Inferior parietal cortex (tissue), 1 donor: ENCODE measurements around the gene SURF4.

Experiments used
- DNase-seq: peaks from one replicate; pipeline ENCODE4 v3.0.0-alpha.2; 2016; ENCODE audit errors: extremely low spot score

Gene SURF4

DNA sequence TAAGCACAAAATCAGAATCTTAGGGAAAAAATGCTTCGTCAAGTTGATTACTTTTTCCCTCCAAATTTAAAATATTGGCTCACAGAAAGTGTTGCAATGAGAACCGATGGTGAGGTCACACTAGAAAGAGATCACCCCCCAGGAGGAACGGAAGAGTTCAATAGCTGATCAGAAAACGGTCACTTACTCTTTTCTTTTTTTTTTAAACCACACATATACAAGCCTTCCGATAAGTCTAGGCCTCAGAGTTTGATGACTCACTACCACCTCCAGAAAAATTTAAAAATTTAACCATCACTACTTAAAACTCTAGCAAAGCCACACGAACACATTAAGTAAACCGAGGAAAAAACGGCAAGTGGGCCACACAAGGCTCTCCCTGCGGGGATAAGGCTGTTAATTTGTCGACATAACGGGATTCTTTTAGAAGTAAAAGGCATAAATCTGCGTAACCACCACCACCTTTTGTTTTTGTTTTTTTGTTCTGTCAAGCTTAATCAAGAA, 1.2 kb downstream of the SURF4 start:
- no peak for DNase-seq

GRCh38 chr9:133372144-133372543, 3.7 kb downstream of the SURF4 start:
- DNase-seq: no peak

DNA sequence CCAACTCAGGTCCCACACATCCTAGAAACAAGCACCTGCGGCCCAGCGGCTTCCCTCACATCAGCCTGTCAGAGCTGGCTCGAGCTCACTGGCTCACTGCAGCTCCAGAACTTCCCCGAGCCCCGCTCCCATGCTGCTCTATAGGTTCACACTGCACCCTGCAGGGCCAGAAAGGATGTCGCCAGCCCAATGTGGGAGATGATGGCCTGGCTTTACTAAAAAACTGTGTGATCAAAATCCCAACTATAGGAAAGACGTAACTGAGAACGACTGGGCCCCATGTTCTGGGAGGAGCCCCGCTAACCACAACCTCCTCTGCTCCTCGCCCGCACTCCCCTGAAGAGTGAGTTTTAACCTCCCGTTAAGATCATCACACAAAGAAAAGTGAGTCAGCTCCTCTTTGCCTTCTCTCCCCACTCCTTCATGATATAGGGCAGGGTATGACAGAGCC, 4.6 kb downstream of the SURF4 start:
- no peak for DNase-seq

- no peak for DNase-seq
Observed at GRCh38 chr9:133370685-133371084, 5.2 kb downstream of the SURF4 start.

DNA sequence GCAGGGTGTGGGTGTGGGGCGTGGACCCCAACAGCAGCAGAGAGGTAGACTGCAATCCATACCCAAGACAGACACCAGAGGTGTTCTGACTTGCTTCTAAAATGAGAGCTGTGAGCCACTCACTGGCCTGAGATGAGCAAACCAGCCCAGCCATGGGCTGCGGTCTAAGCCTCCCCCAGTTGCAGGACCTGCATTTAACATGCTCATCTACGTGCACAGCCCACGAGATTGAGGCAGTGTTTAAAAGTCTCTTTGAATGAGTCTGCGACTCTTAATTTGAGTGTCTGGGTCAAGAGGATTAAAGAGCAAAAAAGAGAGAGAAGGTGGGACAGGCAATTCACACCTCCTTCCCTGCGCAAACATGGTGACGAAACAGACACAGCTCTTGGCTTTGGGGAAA, 5.9 kb downstream of the SURF4 start:
- no peak for DNase-seq

DNA sequence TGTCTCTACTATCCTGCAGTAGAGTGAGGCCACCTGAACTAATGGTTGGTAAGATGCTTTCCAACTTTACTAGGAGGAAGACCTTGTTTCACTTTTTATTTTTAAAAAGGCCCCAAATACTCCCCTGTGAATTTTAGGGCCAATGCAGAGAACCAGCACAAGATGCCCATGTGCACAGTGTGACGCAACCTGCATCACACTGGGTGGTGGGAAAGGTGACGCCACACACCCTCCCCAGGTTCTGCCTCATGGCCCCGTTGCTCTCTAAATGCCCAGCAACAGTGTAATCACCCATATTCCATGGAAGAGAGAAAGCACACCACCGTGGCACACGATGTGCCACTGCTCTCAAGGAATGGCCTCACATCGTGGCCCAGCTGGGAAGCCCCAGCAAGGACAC, 6.4 kb downstream of the SURF4 start:
- no peak for DNase-seq

- no peak for DNase-seq
Observed at GRCh38 chr9:133368249-133368881, 7.5 kb downstream of the SURF4 start.

- no peak for DNase-seq
Observed at GRCh38 chr9:133367778-133368177, 8.1 kb downstream of the SURF4 start.

DNA sequence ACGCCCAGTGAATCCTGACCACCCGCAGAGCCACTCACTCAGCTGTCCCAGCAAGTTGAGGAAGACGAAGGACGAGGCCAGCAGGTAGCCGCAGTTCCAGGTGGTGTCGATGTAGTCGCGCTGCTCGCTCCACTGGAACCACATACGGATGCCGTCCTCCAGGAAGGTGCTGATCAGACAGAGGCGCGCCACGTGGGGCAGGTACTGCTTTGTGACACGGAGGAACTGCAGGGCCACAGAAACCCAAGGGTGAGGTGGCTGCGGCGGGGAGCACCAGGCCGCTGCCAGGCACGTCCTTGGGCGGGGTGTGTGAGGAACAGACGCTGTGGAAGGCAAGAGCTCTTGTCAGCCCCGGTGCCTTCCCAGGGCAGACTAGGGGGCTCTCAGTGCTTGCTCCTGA, 8.6 kb downstream of the SURF4 start:
- DNase-seq: no peak

GRCh38 chr9:133366435-133366834, 9.4 kb downstream of the SURF4 start:
- DNase-seq: no peak

- DNase-seq: no peak
Observed at GRCh38 chr9:133362359-133363044, 13.4 kb downstream of the SURF4 start.

- no peak for DNase-seq
Observed at GRCh38 chr9:133361507-133362092, 14.3 kb downstream of the SURF4 start.

GRCh38 chr9:133360400-133361393, 15.2 kb downstream of the SURF4 start:
- no peak for DNase-seq

- no peak for DNase-seq
Observed at GRCh38 chr9:133359399-133360175, 16.3 kb downstream of the SURF4 start.

DNA sequence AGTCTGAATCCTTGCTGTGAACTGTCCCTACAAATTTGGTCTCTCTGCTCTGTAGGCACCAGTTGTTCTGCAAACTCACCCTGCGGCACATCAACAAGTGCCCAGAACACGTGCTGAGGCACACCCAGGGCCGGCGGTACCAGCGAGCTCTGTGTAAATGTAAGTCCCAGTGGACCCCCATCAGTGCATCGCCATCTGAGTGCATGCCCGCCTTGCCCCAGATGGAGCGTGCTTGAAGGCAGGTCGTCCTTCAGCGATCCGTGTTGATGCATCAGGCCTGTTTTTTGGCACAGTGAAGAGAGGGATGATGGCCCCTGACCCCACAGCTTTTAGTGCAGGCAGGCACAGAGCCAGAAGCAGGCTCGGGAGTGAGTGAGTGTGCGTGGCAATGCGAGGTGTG, 18.2 kb downstream of the SURF4 start:
- DNase-seq: no peak

DNA sequence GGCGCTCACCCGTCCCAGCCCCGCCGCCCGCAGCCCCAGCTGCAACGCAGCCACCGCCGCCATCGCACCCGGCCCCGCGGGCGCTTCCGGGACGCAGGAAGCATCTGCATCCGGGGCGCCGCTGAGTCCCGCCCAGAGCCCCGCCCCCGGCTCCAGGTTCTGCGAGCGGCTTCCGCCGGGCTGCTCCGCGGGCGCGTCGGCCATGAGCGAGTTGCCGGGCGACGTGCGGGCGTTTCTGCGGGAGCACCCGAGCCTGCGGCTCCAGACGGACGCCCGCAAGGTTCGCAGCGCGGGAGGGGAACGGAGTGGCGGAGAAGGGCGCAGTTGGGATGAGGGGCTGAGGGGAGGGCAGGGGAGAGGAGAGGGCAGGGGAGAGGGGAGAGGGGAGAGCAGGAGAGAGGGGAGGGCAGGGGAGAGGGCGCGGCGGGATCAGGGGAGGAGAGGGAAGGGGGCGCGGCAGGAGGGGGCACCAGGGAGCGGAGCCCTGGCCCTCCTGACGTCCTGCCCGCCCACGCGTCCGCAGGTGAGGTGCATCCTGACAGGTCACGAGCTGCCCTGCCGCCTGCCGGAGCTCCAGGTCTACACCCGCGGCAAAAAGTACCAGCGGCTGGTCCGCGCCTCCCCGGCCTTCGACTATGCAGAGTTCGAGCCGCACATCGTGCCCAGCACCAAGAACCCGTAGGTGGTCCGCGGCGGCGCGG, 19.3 kb downstream of the SURF4 start, which contains the start of the genes SURF1 and SURF2:
TSS of gene SURF1 (minus strand) at position 97 of the 701 bp plus-strand sequence. CDS start at position 63, 34 bp downstream.
TSS of gene SURF2 (plus strand) at position 160 of the 701 bp plus-strand sequence. CDS start at position 203, 43 bp downstream.
- peak; percentile 78 for DNase-seq

DNA sequence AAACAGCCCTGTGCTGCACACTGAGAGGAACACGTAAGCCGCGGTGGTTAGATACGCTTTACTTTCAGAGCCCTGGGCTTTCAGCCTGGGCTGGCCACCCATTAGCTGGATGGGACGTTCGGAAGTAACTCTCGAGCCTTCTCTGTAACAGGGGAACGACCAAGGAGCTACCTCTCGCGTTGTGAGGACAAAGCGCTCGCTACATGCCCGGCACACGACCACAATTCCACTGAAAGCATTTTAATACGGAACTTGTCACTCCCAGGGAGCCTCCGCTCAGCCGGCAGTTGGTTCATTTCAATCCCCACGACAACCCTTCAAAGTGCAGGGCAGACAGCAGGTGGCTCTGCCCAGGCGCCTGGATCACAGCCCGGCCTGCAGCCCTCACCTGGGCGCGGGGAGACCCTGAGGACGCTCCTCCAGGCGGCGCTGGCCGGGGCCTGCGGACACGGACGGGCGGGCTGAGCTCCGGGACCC, 19.9 kb downstream of the SURF4 start:
- DNase-seq: no peak

GRCh38 chr9:133354766-133355165, 21.1 kb downstream of the SURF4 start:
- DNase-seq: no peak

DNA sequence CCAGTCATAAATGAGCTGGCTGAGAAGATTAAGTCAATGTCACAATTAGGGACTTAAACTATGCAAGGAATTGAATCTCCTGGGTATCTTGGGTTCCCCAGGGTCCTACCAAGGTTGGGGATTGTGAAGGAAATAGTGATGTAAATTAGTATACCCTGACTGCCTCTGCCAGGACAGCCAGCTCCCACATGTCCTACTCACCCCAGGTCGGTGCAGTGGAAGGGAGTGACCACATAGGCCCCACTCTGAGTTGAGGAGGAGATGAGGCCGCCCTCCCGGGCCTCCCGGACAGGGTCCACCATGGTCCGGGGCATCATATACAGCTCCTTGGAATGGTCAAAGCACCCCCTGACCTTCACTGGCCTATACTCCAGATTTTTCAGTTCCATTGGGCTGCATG, 22.3 kb downstream of the SURF4 start:
- no peak for DNase-seq
